Smooth muscle cell (in vitro differentiated cells): ENCODE data around the gene KRTDAP. TPM values are rescaled to one million over a fixed set of nuclear protein-coding genes. Genes with fewer than 3 reads are reported as not detected.

Experiments
- DNase-seq: peaks from one replicate; lab custom pipeline; 2025; ENCODE audit not compliant: unreplicated experiment; lab: John Stamatoyannopoulos, UW
- H2AFZ ChIP-seq: fragments of 200-600 bp; sonication (generic); 2 replicates; pipeline ENCODE4 v1.6.0; 2016; ENCODE audit warnings: antibody characterized with exemption, low read depth, mild to moderate bottlenecking
- H3F3A ChIP-seq: fragments of 200-600 bp; sonication (generic); 2 replicates; pipeline ENCODE4 v1.6.0; 2017; ENCODE audit warnings: antibody characterized with exemption, low read depth
- H3K27ac ChIP-seq: fragments of 200-600 bp; sonication (generic); 2 replicates; pipeline ENCODE4 v1.5.1; 2016; ENCODE audit warnings: low read depth, mild to moderate bottlenecking
- H3K27me3 ChIP-seq: fragments of 200-600 bp; sonication (generic); 2 replicates; pipeline ENCODE4 v1.6.1; 2016; ENCODE audit warnings: low read depth, mild to moderate bottlenecking
- H3K36me3 ChIP-seq: fragments of 200-600 bp; sonication (generic); 2 replicates; pipeline ENCODE4 v1.5.1; 2016; ENCODE audit warnings: low read depth
- H3K4me1 ChIP-seq: fragments of 200-600 bp; sonication (generic); 2 replicates; pipeline ENCODE4 v1.5.1; 2016; ENCODE audit warnings: low read depth
- H3K4me2 ChIP-seq: fragments of 200-600 bp; sonication (generic); 2 replicates; pipeline ENCODE4 v1.6.0; 2016; ENCODE audit warnings: mild to moderate bottlenecking
- H3K4me3 ChIP-seq: fragments of 200-600 bp; sonication (generic); 2 replicates; pipeline ENCODE4 v1.5.1; 2016; ENCODE audit warnings: mild to moderate bottlenecking
- H3K79me2 ChIP-seq: fragments of 200-600 bp; sonication (generic); 2 replicates; pipeline ENCODE4 v1.6.0; 2016; ENCODE audit warnings: low read depth, mild to moderate bottlenecking
- H3K9ac ChIP-seq: fragments of 200-600 bp; sonication (generic); 2 replicates; pipeline ENCODE4 v1.6.0; 2016; ENCODE audit warnings: low read depth
- H3K9me3 ChIP-seq: fragments of 200-600 bp; sonication (generic); replicated peaks from 2 replicates; pipeline ENCODE4 v1.5.1; 2016; ENCODE audit warnings: low read depth
- H4K20me1 ChIP-seq: fragments of 200-600 bp; sonication (generic); 2 replicates; pipeline ENCODE4 v1.6.0; 2016; ENCODE audit warnings: low read depth
- CTCF ChIP-seq: fragments of 200-600 bp; sonication (generic); IDR thresholded peaks from 2 replicates; pipeline ENCODE4 v1.5.1; 2017; ENCODE audit warnings: borderline replicate concordance, mild to moderate bottlenecking, antibody characterized with exemption; ENCODE audit not compliant: insufficient read depth, poor library complexity, severe bottlenecking
- WGBS: methylation state at CpG from one replicate; pipeline ENCODE4 v1.1.7; 2016; ENCODE audit warnings: low lambda C conversion rate; 5-methylcytosine and 5-hydroxymethylcytosine counted together
- polyA plus RNA-seq: library from polyadenylated mRNA; unstranded; fragments of >200 nt; fragmentation: Nextera tagmentation; extraction: Ambion mirVana; gene quantifications from 2 replicates; pipeline ENCODE4 v1.2.1, GENCODE V29; 2016
- total RNA-seq: library from RNA; depleted of rRNA; stranded (reverse); fragments of >200 nt; gene quantifications from 2 replicates; pipeline ENCODE4 v1.2.3, GENCODE V29; 2014

Gene KRTDAP
- total and polyA plus RNA-seq, 2 experiments from 2014 or later, result 68.3 to 298 TPM

GRCh38 chr19:35501684-35502083 lies 11.4 kb upstream of the KRTDAP start:
- DNase-seq, result no peak
- H3F3A ChIP-seq, result no peaks in the 10 kb centered on the region
- no peaks in the 10 kb centered on the region for H3K27me3 ChIP-seq

GRCh38 chr19:35500611-35501010 lies 10.3 kb upstream of the KRTDAP start:
- 92% methylated on average over 10 of the region's 10 CpGs for WGBS
- Histone ChIP-seq H3K4me1 (no peaks in the 10 kb centered on the region), H3K9ac (no peak overlapping the region)

More at GRCh38 chr19:35501684-35502083, 11.4 kb upstream of the KRTDAP start:
- H3K4me3 ChIP-seq, result no peak overlapping the region
- no peaks in the 10 kb centered on the region for H4K20me1 ChIP-seq
- no peak for TF ChIP-seq CTCF
- H3K4me1 ChIP-seq, result no peaks in the 10 kb centered on the region
- no peaks in the 10 kb centered on the region for H3K79me2 ChIP-seq
- no peaks in the 10 kb centered on the region for H3K36me3 ChIP-seq
- no peak overlapping the region for H3K9ac ChIP-seq
- H3K27ac ChIP-seq, result no peak overlapping the region
- H3K9me3 ChIP-seq, result no peaks in the 10 kb centered on the region
- WGBS, result 60% methylated on average over 15 of the region's 15 CpGs
- H3K4me2 ChIP-seq, result no peak overlapping the region
- no peak overlapping the region for H2AFZ ChIP-seq

GRCh38 chr19:35498984-35499527 lies 8.8 kb upstream of the KRTDAP start:
- no peaks in the 10 kb centered on the region for H3F3A ChIP-seq
- no peak overlapping the region for H3K27ac ChIP-seq
- DNase-seq, result no peak
- H2AFZ ChIP-seq, result no peak overlapping the region
- no peak overlapping the region for H3K9ac ChIP-seq
- H3K79me2 ChIP-seq, result no peaks in the 10 kb centered on the region
- no peaks in the 10 kb centered on the region for H3K9me3 ChIP-seq
- no peaks in the 10 kb centered on the region for H3K4me1 ChIP-seq
- no peak overlapping the region for H3K4me2 ChIP-seq
- H3K36me3 ChIP-seq, result no peaks in the 10 kb centered on the region
- H3K27me3 ChIP-seq, result no peaks in the 10 kb centered on the region
- no peak overlapping the region for H3K4me3 ChIP-seq
- no peaks in the 10 kb centered on the region for H4K20me1 ChIP-seq
- TF ChIP-seq CTCF, result no peak
- WGBS, result 91% methylated on average over 9 of the region's 9 CpGs

More at GRCh38 chr19:35500611-35501010, 10.3 kb upstream of the KRTDAP start:
- H3K9me3 ChIP-seq, result no peaks in the 10 kb centered on the region
- no peak for DNase-seq
- H3K27ac ChIP-seq, result no peak overlapping the region
- H4K20me1 ChIP-seq, result no peaks in the 10 kb centered on the region
- no peaks in the 10 kb centered on the region for H3K27me3 ChIP-seq
- no peak overlapping the region for H3K4me2 ChIP-seq
- H3F3A ChIP-seq, result no peaks in the 10 kb centered on the region
- TF ChIP-seq CTCF, result no peak
- H3K79me2 ChIP-seq, result no peaks in the 10 kb centered on the region
- no peaks in the 10 kb centered on the region for H3K36me3 ChIP-seq
- H2AFZ ChIP-seq, result no peak overlapping the region
- no peak overlapping the region for H3K4me3 ChIP-seq

GRCh38 chr19:35498220-35498619 lies 8.0 kb upstream of the KRTDAP start:
- no peak overlapping the region for H3K9ac ChIP-seq
- no peaks in the 10 kb centered on the region for H3K36me3 ChIP-seq
- 78% methylated on average over 3 of the region's 3 CpGs for WGBS
- no peaks in the 10 kb centered on the region for H3K27me3 ChIP-seq
- H3K79me2 ChIP-seq, result no peaks in the 10 kb centered on the region
- no peaks in the 10 kb centered on the region for H4K20me1 ChIP-seq
- H3K4me3 ChIP-seq, result no peak overlapping the region
- no peak overlapping the region for H2AFZ ChIP-seq
- no peak for TF ChIP-seq CTCF
- no peaks in the 10 kb centered on the region for H3K4me1 ChIP-seq
- no peak for DNase-seq
- H3F3A ChIP-seq, result no peaks in the 10 kb centered on the region
- no peak overlapping the region for H3K4me2 ChIP-seq
- H3K27ac ChIP-seq, result no peak overlapping the region
- H3K9me3 ChIP-seq, result no peaks in the 10 kb centered on the region
